ENCODE measurements around the gene IL36RN.

IL36RN gene

GRCh38 chr2:113104054-113104611, 45.1 kb downstream of the IL36RN start:
- no peak for DNase-seq

- DNase-seq: no peak
Measured at GRCh38 chr2:113105047-113105785, 46.2 kb downstream of the IL36RN start.

GRCh38 chr2:113111121-113111520, 52.1 kb downstream of the IL36RN start:
- DNase-seq: no peak

GRCh38 chr2:113111823-113112287, 52.9 kb downstream of the IL36RN start:
- DNase-seq: no peak

GRCh38 chr2:113112441-113112840, 53.4 kb downstream of the IL36RN start:
- DNase-seq: no peak

GRCh38 chr2:113112871-113113270, 53.9 kb downstream of the IL36RN start:
- DNase-seq: no peak

- DNase-seq: no peak
Measured at GRCh38 chr2:113113807-113114206, 54.8 kb downstream of the IL36RN start.
